Stimulated activated naive CD4-positive, alpha-beta T cell treated with Interleukin-2 at 50 U/mL for 16 hours (primary cell): ENCODE data around the gene CAND2.

Experiments used
- DNase-seq: peaks from one replicate; lab custom pipeline; 2025; lab: John Stamatoyannopoulos, UW

The CAND2 gene

GRCh38 chr3:12807601-12808359 is 11.3 kb downstream of the CAND2 start:
- no peak for DNase-seq

GRCh38 chr3:12808587-12808986 is 12.1 kb downstream of the CAND2 start:
- no peak for DNase-seq

- DNase-seq: no peak
Observed at GRCh38 chr3:12809001-12809400, 12.5 kb downstream of the CAND2 start.

- DNase-seq: no peak
Observed at GRCh38 chr3:12809435-12809834, 13.0 kb downstream of the CAND2 start.

- peak; percentile 93 for DNase-seq
Observed at GRCh38 chr3:12810013-12810780, 13.7 kb downstream of the CAND2 start.

GRCh38 chr3:12810961-12811360 is 14.5 kb downstream of the CAND2 start:
- DNase-seq: no peak

GRCh38 chr3:12812812-12813211 is 16.3 kb downstream of the CAND2 start:
- no peak for DNase-seq

GRCh38 chr3:12813967-12814366 is 17.5 kb downstream of the CAND2 start:
- DNase-seq: no peak

GRCh38 chr3:12815078-12815477 is 18.6 kb downstream of the CAND2 start:
- no peak for DNase-seq

- no peak for DNase-seq
Observed at GRCh38 chr3:12815719-12816118, 19.2 kb downstream of the CAND2 start.

- no peak for DNase-seq
Observed at GRCh38 chr3:12816521-12817342, 20.3 kb downstream of the CAND2 start.

- DNase-seq: no peak
Observed at GRCh38 chr3:12817343-12817710, 20.8 kb downstream of the CAND2 start.

GRCh38 chr3:12818273-12818672 is 21.8 kb downstream of the CAND2 start:
- DNase-seq: no peak

- DNase-seq: no peak
Observed at GRCh38 chr3:12818773-12819172, 22.3 kb downstream of the CAND2 start.

GRCh38 chr3:12822725-12823373 is 26.4 kb downstream of the CAND2 start:
- no peak for DNase-seq

GRCh38 chr3:12824299-12824698 is 27.8 kb downstream of the CAND2 start:
- DNase-seq: no peak

GRCh38 chr3:12825156-12825555 is 28.7 kb downstream of the CAND2 start:
- no peak for DNase-seq

- DNase-seq: no peak
Observed at GRCh38 chr3:12828751-12829150, 32.3 kb downstream of the CAND2 start.

- no peak for DNase-seq
Observed at GRCh38 chr3:12829404-12829803, 32.9 kb downstream of the CAND2 start.

- no peak for DNase-seq
Observed at GRCh38 chr3:12829886-12830784, 33.7 kb downstream of the CAND2 start.

- no peak for DNase-seq
Observed at GRCh38 chr3:12830785-12831156, 34.3 kb downstream of the CAND2 start.
